ENCODE data around the gene TMEM80. TPM values are rescaled to one million over a fixed set of nuclear protein-coding genes. Genes with fewer than 3 reads are reported as not detected.

The TMEM80 gene
- total and polyA plus RNA-seq, 12 donors: 10.1 to 24.2 (median 14.5) TPM

GRCh38 chr11:726278-727220 lies 30.9 kb downstream of the TMEM80 start:
- TF ChIP-seq, protein P1, sequence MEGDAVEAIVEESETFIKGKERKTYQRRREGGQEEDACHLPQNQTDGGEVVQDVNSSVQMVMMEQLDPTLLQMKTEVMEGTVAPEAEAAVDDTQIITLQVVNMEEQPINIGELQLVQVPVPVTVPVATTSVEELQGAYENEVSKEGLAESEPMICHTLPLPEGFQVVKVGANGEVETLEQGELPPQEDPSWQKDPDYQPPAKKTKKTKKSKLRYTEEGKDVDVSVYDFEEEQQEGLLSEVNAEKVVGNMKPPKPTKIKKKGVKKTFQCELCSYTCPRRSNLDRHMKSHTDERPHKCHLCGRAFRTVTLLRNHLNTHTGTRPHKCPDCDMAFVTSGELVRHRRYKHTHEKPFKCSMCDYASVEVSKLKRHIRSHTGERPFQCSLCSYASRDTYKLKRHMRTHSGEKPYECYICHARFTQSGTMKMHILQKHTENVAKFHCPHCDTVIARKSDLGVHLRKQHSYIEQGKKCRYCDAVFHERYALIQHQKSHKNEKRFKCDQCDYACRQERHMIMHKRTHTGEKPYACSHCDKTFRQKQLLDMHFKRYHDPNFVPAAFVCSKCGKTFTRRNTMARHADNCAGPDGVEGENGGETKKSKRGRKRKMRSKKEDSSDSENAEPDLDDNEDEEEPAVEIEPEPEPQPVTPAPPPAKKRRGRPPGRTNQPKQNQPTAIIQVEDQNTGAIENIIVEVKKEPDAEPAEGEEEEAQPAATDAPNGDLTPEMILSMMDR (IDR thresholded peaks at IDR 0.05): no peak
- H3K4me1 ChIP-seq: peaks cover 10 to 54% (median 24%) of the 10 kb centered on the region in 9 donors
- WGBS, 2 donors: 9 to 12% methylated on average over 45 to 61 of the region's 61 CpGs
- intact Hi-C loops (cut with DNase I): loop anchor here in 6 of 10 donors (5.0 to 10.0 kb wide), 3 partner anchors 62 to 169 kb away; no protein-coding TSS in a partner anchor
- H3K36me3 ChIP-seq: no peaks in the 10 kb centered on the region
- H3K27me3 ChIP-seq: peaks cover 18 to 68% (median 51%) of the 10 kb centered on the region in 7 donors
- ATAC-seq: peak in 1 of 8 donors; percentile 9
- DNase-seq: no peak
- H3K9me3 ChIP-seq: no peaks in the 10 kb centered on the region
- H3K4me3 ChIP-seq: peak overlapping the region in 8 of 10 donors; percentile 12 to 48 (median 30)
- H3K27ac ChIP-seq: peak overlapping the region in 2 of 10 donors; percentile 53 to 60

GRCh38 chr11:727281-727701 lies 31.7 kb downstream of the TMEM80 start:
- ATAC-seq (peak in 1 of 8 donors; percentile 11), DNase-seq (no peak)
- peaks cover 11 to 63% (median 44%) of the 10 kb centered on the region in 7 donors for H3K27me3 ChIP-seq
- no peak overlapping the region for H3K4me3 ChIP-seq
- intact Hi-C loops (cut with DNase I): loop anchor here in 6 of 10 donors (5.0 to 10.0 kb wide), 3 partner anchors 62 to 170 kb away; no protein-coding TSS in a partner anchor
- TF ChIP-seq, protein P1 (IDR thresholded peaks at IDR 0.05): no peak
- peaks cover 10 to 47% (median 24%) of the 10 kb centered on the region in 9 donors for H3K4me1 ChIP-seq
- H3K9me3 ChIP-seq: no peaks in the 10 kb centered on the region
- 86 to 91% methylated on average over 12 of the region's 12 CpGs for WGBS, 2 donors
- H3K36me3 ChIP-seq: no peaks in the 10 kb centered on the region
- peak overlapping the region in 2 of 10 donors; percentile 49 to 53 for H3K27ac ChIP-seq

DNA sequence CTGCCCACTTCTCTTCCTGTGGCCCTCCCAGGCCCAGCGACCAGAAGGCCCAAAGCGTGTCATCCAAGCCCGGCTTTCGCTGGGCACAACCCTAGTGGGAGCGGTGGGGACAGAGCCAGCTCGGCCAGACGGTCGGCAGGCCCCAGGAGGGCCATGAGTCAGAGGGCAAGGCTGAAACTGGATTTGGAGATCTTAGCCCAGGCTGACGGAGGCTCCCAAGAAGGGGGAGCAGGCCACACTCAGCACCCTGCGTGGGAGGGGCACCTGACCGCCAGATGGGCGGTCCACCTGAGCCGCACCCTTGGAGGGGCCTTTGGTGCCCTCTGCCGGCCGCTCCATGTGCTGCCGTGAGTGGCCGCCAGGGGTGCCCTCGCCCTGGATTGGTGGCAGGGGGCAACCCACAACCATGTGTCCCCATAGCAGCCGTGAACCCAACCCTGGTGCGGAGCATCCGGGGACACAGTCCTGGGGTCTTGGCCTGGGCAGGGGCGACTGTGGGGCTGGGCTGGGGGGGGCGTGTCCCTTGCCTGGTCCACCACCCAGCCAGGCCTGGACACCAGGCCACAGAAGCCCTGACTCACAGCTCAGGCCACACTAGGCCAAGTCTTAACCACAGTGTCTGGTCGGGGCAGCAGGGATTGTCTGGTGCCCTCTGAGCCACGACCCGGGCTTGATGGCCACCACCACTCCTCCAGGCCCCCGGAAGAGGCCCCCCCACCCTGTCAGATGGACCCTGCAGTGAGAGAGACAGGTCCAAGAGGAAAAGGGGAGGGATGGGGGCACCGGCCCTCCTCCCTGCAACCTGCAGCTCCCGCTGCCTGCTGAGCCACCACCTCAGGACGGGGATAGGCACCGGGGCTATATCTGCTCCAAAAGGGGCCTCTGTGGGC lies 32.5 kb downstream of the TMEM80 start:
- Histone ChIP-seq H3K9me3 (no peaks in the 10 kb centered on the region), H3K4me1 (peaks cover 10 to 44% (median 24%) of the 10 kb centered on the region in 9 donors), H3K4me3 (peak overlapping the region in 1 of 10 donors; percentile 15), H3K27ac (peak overlapping the region in 4 of 10 donors; percentile 9 to 53 (median 42)), H3K36me3 (no peaks in the 10 kb centered on the region), H3K27me3 (peaks cover 7 to 56% (median 41%) of the 10 kb centered on the region in 7 donors)
- DNase-seq (peak; percentile 63 to 81), ATAC-seq (peak; percentile 65 to 91 (median 86))
- 32 to 33% methylated on average over 31 of the region's 31 CpGs for WGBS, 2 donors
- TF ChIP-seq, protein P1 (IDR thresholded peaks at IDR 0.05): peak; percentile 86 to 99 (median 96)
- intact Hi-C loops (cut with DNase I): loop anchor here in 7 of 10 donors (2.0 to 10.0 kb wide), 4 partner anchors 63 to 173 kb away; no protein-coding TSS in a partner anchor

Measured in heart right ventricle (tissue), 16 donors.